ENCODE measurements around the gene EGFL6. TPM values are rescaled to one million over a fixed set of nuclear protein-coding genes. Genes with fewer than 3 reads are reported as not detected.
"Not testable (repeated sequence)": the region's sequence is repeated elsewhere in the genome, so short reads cannot be mapped to it uniquely, and the experiment has no call there.

EGFL6 gene
- total RNA-seq, 2 donors from 2014 or later = not detected

DNA sequence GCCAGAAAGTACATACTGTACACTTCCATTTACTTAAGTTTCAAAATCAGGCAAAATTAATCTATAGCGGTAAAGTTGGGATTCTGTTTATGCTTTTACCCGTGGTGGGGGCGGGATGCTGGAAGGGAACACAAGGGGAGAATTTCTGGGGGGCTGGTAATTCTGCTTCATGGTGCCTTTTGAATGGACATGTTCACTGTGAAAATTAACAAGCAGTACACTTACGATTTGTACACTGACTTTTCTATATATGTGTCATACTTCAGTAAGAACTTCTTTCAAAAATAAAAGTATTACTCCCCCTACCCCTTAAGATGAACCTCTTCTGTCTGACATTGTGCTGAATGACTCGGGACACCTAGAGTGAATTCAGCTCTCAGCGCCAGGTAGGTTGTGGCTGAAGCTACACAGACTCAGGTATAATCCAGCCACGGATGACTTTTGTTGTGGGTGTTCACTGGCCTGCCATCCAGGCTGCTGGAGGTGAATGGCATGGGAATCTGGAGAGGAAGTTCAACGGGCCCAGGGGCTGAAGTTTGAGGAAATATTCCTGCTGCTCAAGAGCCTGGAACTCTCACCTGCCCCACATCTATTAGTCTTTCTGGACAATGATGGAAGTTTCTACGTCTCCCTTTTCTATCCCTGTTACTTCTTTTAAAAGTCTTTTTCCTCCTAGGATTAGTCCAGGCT is 76.2 kb downstream of the EGFL6 start:
- WGBS, 2 experiments (ENCODE audit: insufficient coverage in 1 of 2, insufficient read length in 1 of 2) = 71% methylated on average over 8 of the region's 9 CpGs; no CpG with 5 or more reads in 1 of the 2 experiments
- H3K36me3 ChIP-seq (ENCODE audit: control insufficient read depth, insufficient read depth, low read length) = no peaks in the 10 kb centered on the region
- H3K9me3 Mint-ChIP-seq = peaks cover 44% of the 10 kb centered on the region
- no peaks in the 10 kb centered on the region for H3K36me3 Mint-ChIP-seq (ENCODE audit: low read depth)
- DNase-seq = no peak
- no peak overlapping the region for H3K27ac ChIP-seq (ENCODE audit: low read depth, low read length)
- no peak overlapping the region for H3K27ac Mint-ChIP-seq
- H3K4me3 ChIP-seq (ENCODE audit: low read length) = no peak overlapping the region
- H3K4me3 Mint-ChIP-seq = no peak overlapping the region
- H3K27me3 Mint-ChIP-seq (ENCODE audit: insufficient read depth) = no peaks in the 10 kb centered on the region
- TF ChIP-seq, protein P1, sequence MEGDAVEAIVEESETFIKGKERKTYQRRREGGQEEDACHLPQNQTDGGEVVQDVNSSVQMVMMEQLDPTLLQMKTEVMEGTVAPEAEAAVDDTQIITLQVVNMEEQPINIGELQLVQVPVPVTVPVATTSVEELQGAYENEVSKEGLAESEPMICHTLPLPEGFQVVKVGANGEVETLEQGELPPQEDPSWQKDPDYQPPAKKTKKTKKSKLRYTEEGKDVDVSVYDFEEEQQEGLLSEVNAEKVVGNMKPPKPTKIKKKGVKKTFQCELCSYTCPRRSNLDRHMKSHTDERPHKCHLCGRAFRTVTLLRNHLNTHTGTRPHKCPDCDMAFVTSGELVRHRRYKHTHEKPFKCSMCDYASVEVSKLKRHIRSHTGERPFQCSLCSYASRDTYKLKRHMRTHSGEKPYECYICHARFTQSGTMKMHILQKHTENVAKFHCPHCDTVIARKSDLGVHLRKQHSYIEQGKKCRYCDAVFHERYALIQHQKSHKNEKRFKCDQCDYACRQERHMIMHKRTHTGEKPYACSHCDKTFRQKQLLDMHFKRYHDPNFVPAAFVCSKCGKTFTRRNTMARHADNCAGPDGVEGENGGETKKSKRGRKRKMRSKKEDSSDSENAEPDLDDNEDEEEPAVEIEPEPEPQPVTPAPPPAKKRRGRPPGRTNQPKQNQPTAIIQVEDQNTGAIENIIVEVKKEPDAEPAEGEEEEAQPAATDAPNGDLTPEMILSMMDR (conservative IDR thresholded peaks at IDR 0.05) = no peak
- H3K4me1 ChIP-seq (ENCODE audit: control insufficient read depth, insufficient read depth, low read length) = no peaks in the 10 kb centered on the region
- no peak overlapping the region for H3K9ac ChIP-seq (ENCODE audit: extremely low read depth, low read length, poor library complexity, severe bottlenecking)
- no peaks in the 10 kb centered on the region for H3K4me1 Mint-ChIP-seq
- H3K27me3 ChIP-seq (ENCODE audit: control insufficient read depth, insufficient read depth, low read length, poor library complexity, severe bottlenecking) = no peaks in the 10 kb centered on the region
- no peaks in the 10 kb centered on the region for H3K9me3 ChIP-seq (ENCODE audit: control insufficient read depth, low read length)

GRCh38 chrX:13646154-13646549 is 76.8 kb downstream of the EGFL6 start:
- H3K27ac ChIP-seq (ENCODE audit: low read depth, low read length) = no peak overlapping the region
- Mint-ChIP-seq H3K4me1 (no peaks in the 10 kb centered on the region), H3K27ac (no peak overlapping the region), H3K4me3 (no peak overlapping the region), H3K9me3 (peaks cover 40% of the 10 kb centered on the region), H3K36me3 (ENCODE audit: low read depth) (no peaks in the 10 kb centered on the region), H3K27me3 (ENCODE audit: insufficient read depth) (no peaks in the 10 kb centered on the region)
- 50 to 100% methylated on average over 1 to 3 of the region's 3 CpGs for WGBS, 2 experiments (ENCODE audit: insufficient coverage in 1 of 2, insufficient read length in 1 of 2)
- TF ChIP-seq, protein P1 (conservative IDR thresholded peaks at IDR 0.05) = peak; percentile 79
- H3K9ac ChIP-seq (ENCODE audit: extremely low read depth, low read length, poor library complexity, severe bottlenecking) = no peak overlapping the region
- H3K36me3 ChIP-seq (ENCODE audit: control insufficient read depth, insufficient read depth, low read length) = no peaks in the 10 kb centered on the region
- no peaks in the 10 kb centered on the region for H3K9me3 ChIP-seq (ENCODE audit: control insufficient read depth, low read length)
- peak; percentile 86 for DNase-seq
- H3K4me1 ChIP-seq (ENCODE audit: control insufficient read depth, insufficient read depth, low read length) = no peaks in the 10 kb centered on the region
- H3K27me3 ChIP-seq (ENCODE audit: control insufficient read depth, insufficient read depth, low read length, poor library complexity, severe bottlenecking) = no peaks in the 10 kb centered on the region
- no peak overlapping the region for H3K4me3 ChIP-seq (ENCODE audit: low read length)

DNA sequence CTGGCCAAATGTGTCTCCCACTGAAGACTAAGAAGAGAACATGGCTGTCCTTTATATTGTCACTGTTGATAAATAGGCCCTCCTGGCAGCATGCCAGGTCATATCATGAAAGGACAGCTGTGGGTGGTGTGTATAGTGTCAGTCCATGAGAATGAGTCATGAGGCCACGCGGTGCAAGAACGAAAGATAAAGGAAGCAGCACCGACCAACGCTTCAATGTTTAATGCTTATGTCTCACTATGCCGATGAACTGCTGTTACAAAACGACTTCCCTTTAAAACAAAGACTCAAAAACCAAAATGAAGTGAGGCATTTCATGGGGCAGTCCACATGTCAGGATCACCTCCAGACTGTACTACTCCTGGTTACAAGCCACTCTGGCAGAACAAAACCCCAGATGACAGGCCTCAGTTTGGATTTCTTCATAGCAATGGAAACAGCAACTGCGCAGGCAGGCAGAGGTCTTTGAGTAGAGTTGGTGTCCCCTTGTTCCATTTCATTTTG is 78.4 kb downstream of the EGFL6 start:
- TF ChIP-seq, protein P1 (conservative IDR thresholded peaks at IDR 0.05) = no peak
- no peaks in the 10 kb centered on the region for H3K4me1 ChIP-seq (ENCODE audit: control insufficient read depth, insufficient read depth, low read length)
- no peaks in the 10 kb centered on the region for H3K36me3 ChIP-seq (ENCODE audit: control insufficient read depth, insufficient read depth, low read length)
- H3K9ac ChIP-seq (ENCODE audit: extremely low read depth, low read length, poor library complexity, severe bottlenecking) = no peak overlapping the region
- no peak overlapping the region for H3K27ac Mint-ChIP-seq
- H3K27ac ChIP-seq (ENCODE audit: low read depth, low read length) = no peak overlapping the region
- H3K4me3 Mint-ChIP-seq = no peak overlapping the region
- no peaks in the 10 kb centered on the region for H3K27me3 ChIP-seq (ENCODE audit: control insufficient read depth, insufficient read depth, low read length, poor library complexity, severe bottlenecking)
- WGBS, 2 experiments (ENCODE audit: insufficient coverage in 1 of 2, insufficient read length in 1 of 2) = 50 to 93% methylated on average over 2 to 8 of the region's 8 CpGs
- no peak for DNase-seq
- H3K36me3 Mint-ChIP-seq (ENCODE audit: low read depth) = no peaks in the 10 kb centered on the region
- H3K9me3 Mint-ChIP-seq = peaks cover 52% of the 10 kb centered on the region
- no peaks in the 10 kb centered on the region for H3K27me3 Mint-ChIP-seq (ENCODE audit: insufficient read depth)
- no peak overlapping the region for H3K4me3 ChIP-seq (ENCODE audit: low read length)
- no peaks in the 10 kb centered on the region for H3K9me3 ChIP-seq (ENCODE audit: control insufficient read depth, low read length)
- no peaks in the 10 kb centered on the region for H3K4me1 Mint-ChIP-seq

GRCh38 chrX:13648336-13648735 is 78.9 kb downstream of the EGFL6 start:
- H3K27ac Mint-ChIP-seq = not testable (repeated sequence)

More at GRCh38 chrX:13648336-13648735, 78.9 kb downstream of the EGFL6 start:
- H3K36me3 Mint-ChIP-seq (ENCODE audit: low read depth); H3K4me3 Mint-ChIP-seq; H3K4me1 Mint-ChIP-seq; H3K27ac ChIP-seq (ENCODE audit: low read depth, low read length); DNase-seq; H3K9me3 ChIP-seq (ENCODE audit: control insufficient read depth, low read length); H3K4me1 ChIP-seq (ENCODE audit: control insufficient read depth, insufficient read depth, low read length); H3K36me3 ChIP-seq (ENCODE audit: control insufficient read depth, insufficient read depth, low read length); H3K27me3 Mint-ChIP-seq (ENCODE audit: insufficient read depth); H3K9ac ChIP-seq (ENCODE audit: extremely low read depth, low read length, poor library complexity, severe bottlenecking); H3K27me3 ChIP-seq (ENCODE audit: control insufficient read depth, insufficient read depth, low read length, poor library complexity, severe bottlenecking); H3K4me3 ChIP-seq (ENCODE audit: low read length): not testable (repeated sequence)
- 100% methylated on average over 2 of the region's 2 CpGs; no CpG with 5 or more reads in 1 of the 2 experiments for WGBS, 2 experiments (ENCODE audit: insufficient coverage in 1 of 2, insufficient read length in 1 of 2)
- peaks cover 52% of the 10 kb centered on the region for H3K9me3 Mint-ChIP-seq

Measured in endodermal cell (in vitro differentiated cells).